Measurements from ENCODE around the gene MXD3.
"Not testable (repeated sequence)": the region's sequence is repeated elsewhere in the genome, so short reads cannot be mapped to it uniquely, and the experiment has no call there.

MXD3 gene

GRCh38 chr5:177311723-177312648, at the start of gene MXD3:
Gene MXD3, minus strand, starts transcription at chr5:177311898. Its CDS starts 68 bp downstream, at chr5:177311830.
- peak; percentile 96 for DNase-seq

- DNase-seq, result not testable (repeated sequence)
Observed at GRCh38 chr5:177360740-177361139, 49.0 kb upstream of the MXD3 start.

GRCh38 chr5:177359860-177360259, 48.2 kb upstream of the MXD3 start:
- no peak for DNase-seq

GRCh38 chr5:177359451-177359851, 47.8 kb upstream of the MXD3 start:
- DNase-seq, result no peak

- no peak for DNase-seq
Observed at GRCh38 chr5:177358370-177358819, 46.7 kb upstream of the MXD3 start.

GRCh38 chr5:177357459-177358351, 46.0 kb upstream of the MXD3 start, which contains the start of gene RGS14:
Gene RGS14, plus strand, starts transcription at chr5:177357924. Its CDS starts 101 bp downstream, at chr5:177358025.
- DNase-seq, result peak; percentile 80

- DNase-seq, result no peak
Observed at GRCh38 chr5:177357146-177357458, 45.4 kb upstream of the MXD3 start.

GRCh38 chr5:177356746-177357145, 45.0 kb upstream of the MXD3 start:
- DNase-seq, result peak; percentile 45

GRCh38 chr5:177355868-177356168, 44.1 kb upstream of the MXD3 start:
- no peak for DNase-seq

- DNase-seq, result no peak
Observed at GRCh38 chr5:177355162-177355867, 43.6 kb upstream of the MXD3 start.

GRCh38 chr5:177354711-177355110, 43.0 kb upstream of the MXD3 start:
- DNase-seq, result no peak

- DNase-seq, result no peak
Observed at GRCh38 chr5:177354256-177354655, 42.6 kb upstream of the MXD3 start.

- no peak for DNase-seq
Observed at GRCh38 chr5:177353093-177353492, 41.4 kb upstream of the MXD3 start.

GRCh38 chr5:177351392-177352329, 40.0 kb upstream of the MXD3 start, which contains the start of gene LMAN2:
Gene LMAN2, minus strand, starts transcription at chr5:177351668. Its CDS starts 21 bp downstream, at chr5:177351647.
- DNase-seq, result peak; percentile 97

GRCh38 chr5:177350776-177351391, 39.2 kb upstream of the MXD3 start:
- DNase-seq, result no peak

GRCh38 chr5:177349762-177350161, 38.1 kb upstream of the MXD3 start:
- DNase-seq, result no peak

- no peak for DNase-seq
Observed at GRCh38 chr5:177349362-177349647, 37.6 kb upstream of the MXD3 start.

- no peak for DNase-seq
Observed at GRCh38 chr5:177347699-177348098, 36.0 kb upstream of the MXD3 start.

- no peak for DNase-seq
Observed at GRCh38 chr5:177346820-177347219, 35.1 kb upstream of the MXD3 start.

- DNase-seq, result no peak
Observed at GRCh38 chr5:177344891-177345290, 33.2 kb upstream of the MXD3 start.

- DNase-seq, result no peak
Observed at GRCh38 chr5:177343777-177344176, 32.1 kb upstream of the MXD3 start.

- DNase-seq, result not testable (repeated sequence)
Observed at GRCh38 chr5:177343000-177343399, 31.3 kb upstream of the MXD3 start.
